Measurements from ENCODE around the gene DDX17. TPM values are rescaled to one million over a fixed set of nuclear protein-coding genes. Genes with fewer than 3 reads are reported as not detected.

The DDX17 gene
- total and polyA plus RNA-seq, 2 of the 8 experiments (the other 6 are each of a cell fraction or from before 2014, with no cell fraction given) = 437 to 441 TPM

DNA sequence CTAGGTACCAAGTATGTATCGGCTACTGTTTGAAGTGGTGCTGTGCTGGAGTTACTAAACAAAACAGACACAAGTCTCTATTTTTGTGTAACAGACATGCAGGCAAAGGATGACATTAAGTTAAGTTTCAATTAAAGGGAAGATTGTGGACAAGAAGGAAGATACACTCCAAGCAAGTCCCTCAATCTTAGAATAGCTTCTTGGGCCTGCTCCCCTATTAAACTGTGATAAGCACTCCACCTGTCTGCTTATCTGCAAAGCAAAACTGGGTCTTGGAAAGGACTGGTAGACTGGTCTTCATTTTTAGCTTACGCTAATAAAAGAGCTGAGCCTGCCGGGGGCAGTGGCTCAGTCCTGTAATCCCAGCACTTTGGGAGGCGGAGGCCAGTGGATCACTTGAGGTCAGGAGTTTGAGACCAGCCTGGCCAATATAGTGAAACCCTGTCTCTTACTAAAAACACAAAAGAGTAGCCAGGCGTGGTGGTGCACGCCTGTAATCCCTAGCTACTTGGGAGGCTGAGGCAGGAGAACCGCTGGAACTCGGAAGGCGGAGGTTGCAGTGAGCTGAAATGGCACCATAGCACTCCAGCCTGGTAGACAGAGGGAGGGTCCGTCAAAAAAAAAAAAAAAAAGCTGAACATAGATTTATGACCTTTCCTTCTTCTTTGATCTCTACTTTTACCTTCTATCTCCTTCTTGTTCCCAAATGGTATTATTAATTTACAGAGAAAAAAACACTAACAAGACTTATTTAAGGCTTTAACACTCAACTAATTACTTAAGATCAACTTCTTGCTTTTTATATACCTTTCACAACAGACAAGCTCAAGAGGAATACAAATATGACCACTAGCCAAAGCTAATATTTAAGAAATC is 4.1 kb downstream of the DDX17 start (continued):
- TF ChIP-seq CTBP2 (IDR thresholded peaks at IDR 0.05; ENCODE audit: borderline replicate concordance, insufficient read depth, insufficient read length, low read length) (no peak), RFX5 (IDR thresholded peaks at IDR 0.05; ENCODE audit: borderline replicate concordance, low read depth, low read length) (no peak)
